Measurements from ENCODE around the gene SMCP.

SMCP gene

DNA sequence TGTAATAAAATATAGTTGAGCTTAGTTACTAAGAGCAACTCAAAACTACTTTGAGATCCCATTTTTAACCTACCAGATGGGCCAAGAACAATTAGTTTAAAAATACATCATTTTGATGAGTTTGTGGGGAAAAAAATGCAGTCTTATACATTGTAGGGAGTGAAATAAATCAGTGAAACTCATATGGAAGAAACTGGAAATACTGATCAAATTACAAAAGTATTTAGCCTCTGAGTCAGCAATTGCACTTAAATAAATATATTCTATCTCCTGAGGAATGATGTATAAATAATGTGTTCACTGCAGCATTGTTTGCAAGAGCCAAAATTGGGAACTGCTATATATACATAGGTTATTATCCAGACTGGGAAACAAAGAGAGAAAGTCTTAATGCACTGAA is 4.6 kb upstream of the SMCP start:
- no peak for DNase-seq (ENCODE audit: extremely low read depth, low read depth)
- no peak overlapping the region for H3K4me3 ChIP-seq (replicated peaks; ENCODE audit: low read depth, low read length)
- TF ChIP-seq, protein P1, sequence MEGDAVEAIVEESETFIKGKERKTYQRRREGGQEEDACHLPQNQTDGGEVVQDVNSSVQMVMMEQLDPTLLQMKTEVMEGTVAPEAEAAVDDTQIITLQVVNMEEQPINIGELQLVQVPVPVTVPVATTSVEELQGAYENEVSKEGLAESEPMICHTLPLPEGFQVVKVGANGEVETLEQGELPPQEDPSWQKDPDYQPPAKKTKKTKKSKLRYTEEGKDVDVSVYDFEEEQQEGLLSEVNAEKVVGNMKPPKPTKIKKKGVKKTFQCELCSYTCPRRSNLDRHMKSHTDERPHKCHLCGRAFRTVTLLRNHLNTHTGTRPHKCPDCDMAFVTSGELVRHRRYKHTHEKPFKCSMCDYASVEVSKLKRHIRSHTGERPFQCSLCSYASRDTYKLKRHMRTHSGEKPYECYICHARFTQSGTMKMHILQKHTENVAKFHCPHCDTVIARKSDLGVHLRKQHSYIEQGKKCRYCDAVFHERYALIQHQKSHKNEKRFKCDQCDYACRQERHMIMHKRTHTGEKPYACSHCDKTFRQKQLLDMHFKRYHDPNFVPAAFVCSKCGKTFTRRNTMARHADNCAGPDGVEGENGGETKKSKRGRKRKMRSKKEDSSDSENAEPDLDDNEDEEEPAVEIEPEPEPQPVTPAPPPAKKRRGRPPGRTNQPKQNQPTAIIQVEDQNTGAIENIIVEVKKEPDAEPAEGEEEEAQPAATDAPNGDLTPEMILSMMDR (IDR thresholded peaks at IDR 0.05; ENCODE audit: low read depth, low read length, missing control alignments), result no peak

DNA sequence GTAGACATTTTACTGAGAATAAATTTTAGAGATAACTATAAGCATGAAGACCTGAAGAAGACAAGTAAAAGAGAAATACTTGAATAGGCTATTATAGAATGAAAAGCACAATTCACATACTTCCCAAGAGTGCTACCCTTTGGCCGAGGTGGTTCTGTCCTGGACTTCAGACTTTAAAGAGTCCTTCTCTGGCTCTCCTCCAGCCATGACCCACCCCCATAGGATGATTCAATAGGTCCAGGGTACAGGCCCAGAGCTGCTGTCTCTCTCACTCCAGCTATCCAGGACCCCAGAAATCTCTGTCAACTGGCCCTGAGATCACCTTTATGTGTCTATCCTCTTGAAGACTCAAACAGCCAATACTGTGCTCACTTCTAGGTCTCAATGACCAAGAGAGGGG is 1.3 kb upstream of the SMCP start:
- TF ChIP-seq, protein P1 (IDR thresholded peaks at IDR 0.05; ENCODE audit: low read depth, low read length, missing control alignments), result no peak
- no peak overlapping the region for H3K4me3 ChIP-seq (replicated peaks; ENCODE audit: low read depth, low read length)
- no peak for DNase-seq (ENCODE audit: extremely low read depth, low read depth)

DNA sequence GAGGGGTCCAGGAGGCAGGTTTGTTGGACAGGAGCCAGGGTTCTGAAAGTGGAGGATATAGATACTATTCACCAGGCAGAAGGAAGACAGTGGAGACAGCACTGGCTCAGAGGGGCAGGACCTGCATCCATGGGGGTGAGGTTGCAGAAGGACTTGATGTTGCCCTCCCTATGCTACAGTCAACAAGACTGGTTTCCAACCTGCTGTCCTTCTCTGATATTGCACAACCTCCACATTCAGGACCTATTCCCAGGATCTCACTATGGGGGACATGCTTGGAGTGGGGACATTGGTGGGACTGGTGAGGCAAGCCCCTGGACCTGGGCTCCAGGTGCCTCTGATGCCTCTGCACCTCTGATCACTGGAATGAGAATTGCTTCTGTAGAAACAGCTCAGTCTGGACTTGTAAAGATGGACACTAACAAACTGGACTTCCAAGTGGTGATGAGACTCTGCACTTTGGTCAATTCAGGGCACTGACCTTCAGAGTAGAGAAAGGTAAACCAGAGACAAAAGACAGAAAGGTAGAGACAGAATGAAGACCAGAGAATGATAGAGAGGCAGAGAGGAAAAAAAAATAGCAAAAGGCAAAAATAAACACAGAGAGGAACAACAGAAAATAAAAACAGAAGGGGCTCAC is 1.6 kb downstream of the SMCP start:
- no peak overlapping the region for H3K4me3 ChIP-seq (replicated peaks; ENCODE audit: low read depth, low read length)
- TF ChIP-seq, protein P1 (IDR thresholded peaks at IDR 0.05; ENCODE audit: low read depth, low read length, missing control alignments), result no peak
- no peak for DNase-seq (ENCODE audit: extremely low read depth, low read depth)

DNA sequence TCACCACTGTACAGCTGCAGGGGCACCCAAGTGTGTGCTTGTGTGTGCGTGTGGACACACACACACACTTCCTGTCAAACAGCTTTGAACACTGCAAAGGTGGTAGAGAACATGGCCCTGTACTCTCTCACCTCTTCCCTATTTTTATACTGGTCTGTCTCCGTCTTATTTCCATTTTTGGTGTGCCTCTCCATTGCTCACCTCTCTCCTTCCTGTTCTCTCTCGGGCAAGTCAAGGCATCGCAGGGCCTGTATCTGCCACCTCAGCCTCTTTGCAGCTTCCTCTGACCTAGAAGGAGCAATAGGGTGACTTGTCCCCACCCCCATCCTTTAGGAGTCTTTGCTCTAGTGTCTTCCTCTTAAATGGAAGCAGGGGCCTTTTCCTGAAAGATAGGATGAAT is 2.2 kb downstream of the SMCP start:
- TF ChIP-seq, protein P1 (IDR thresholded peaks at IDR 0.05; ENCODE audit: low read depth, low read length, missing control alignments), result no peak
- DNase-seq (ENCODE audit: extremely low read depth, low read depth), result no peak
- no peak overlapping the region for H3K4me3 ChIP-seq (replicated peaks; ENCODE audit: low read depth, low read length)

DNA sequence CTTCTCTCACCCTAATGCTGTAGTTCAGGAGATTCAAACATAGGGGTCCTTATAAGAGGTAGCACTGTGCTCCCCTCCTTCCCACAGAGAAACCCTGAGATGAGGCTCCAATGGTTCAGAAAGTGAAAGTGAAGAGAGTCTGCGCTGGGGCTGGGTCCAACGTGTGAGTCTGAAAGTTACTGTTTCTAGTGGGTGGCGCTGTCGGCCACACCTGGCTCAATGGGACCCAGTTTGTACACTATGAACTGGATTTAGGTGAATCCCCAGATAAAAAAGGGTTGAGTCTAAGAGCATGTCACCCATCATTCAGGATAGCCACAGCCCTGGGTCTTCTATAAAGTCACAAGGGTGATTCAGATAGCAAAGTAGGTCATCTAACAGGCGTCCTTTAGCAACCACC is 2.8 kb downstream of the SMCP start:
- DNase-seq (ENCODE audit: extremely low read depth, low read depth), result no peak
- TF ChIP-seq, protein P1 (IDR thresholded peaks at IDR 0.05; ENCODE audit: low read depth, low read length, missing control alignments), result no peak
- H3K4me3 ChIP-seq (replicated peaks; ENCODE audit: low read depth, low read length), result no peak overlapping the region

DNA sequence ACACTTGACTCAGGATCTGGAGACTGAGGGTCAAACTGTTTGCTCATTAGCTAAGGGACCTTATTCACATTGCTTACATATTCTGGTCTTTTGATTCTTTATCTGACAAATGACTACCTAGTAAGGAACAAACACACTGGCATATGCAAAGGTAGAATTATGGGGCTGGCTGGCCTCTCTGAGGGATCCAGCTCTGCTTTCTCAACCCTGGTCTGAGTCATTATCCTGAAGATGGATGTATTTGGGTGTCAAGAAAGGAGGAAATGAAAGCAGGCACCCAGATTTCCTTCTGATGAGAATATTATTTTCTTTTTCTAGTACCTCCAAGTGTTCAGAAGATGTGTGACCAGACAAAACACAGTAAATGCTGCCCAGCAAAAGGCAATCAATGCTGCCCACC is 6.0 kb downstream of the SMCP start:
- TF ChIP-seq, protein P1 (IDR thresholded peaks at IDR 0.05; ENCODE audit: low read depth, low read length, missing control alignments), result no peak
- H3K4me3 ChIP-seq (replicated peaks; ENCODE audit: low read depth, low read length), result no peak overlapping the region
- no peak for DNase-seq (ENCODE audit: extremely low read depth, low read depth)

DNA sequence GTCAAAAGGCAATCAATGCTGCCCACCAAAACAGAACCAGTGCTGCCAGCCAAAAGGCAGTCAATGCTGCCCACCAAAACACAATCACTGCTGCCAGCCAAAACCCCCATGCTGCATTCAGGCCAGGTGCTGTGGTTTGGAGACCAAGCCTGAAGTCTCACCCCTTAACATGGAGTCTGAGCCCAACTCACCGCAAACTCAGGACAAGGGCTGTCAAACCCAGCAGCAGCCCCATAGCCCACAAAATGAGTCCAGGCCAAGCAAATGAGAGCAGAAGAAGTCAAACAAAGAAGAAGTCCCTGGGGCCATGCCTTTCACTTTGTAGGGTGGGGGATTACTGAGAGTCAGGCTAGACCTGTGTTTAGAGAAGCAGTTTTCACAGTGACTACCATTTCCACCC is 6.4 kb downstream of the SMCP start:
- H3K4me3 ChIP-seq (replicated peaks; ENCODE audit: low read depth, low read length), result no peak overlapping the region
- TF ChIP-seq, protein P1 (IDR thresholded peaks at IDR 0.05; ENCODE audit: low read depth, low read length, missing control alignments), result no peak
- DNase-seq (ENCODE audit: extremely low read depth, low read depth), result no peak

Measured in HFF-Myc (cell line).